ENCODE results near the gene FIG4. TPM values are rescaled to one million over a fixed set of nuclear protein-coding genes. Genes with fewer than 3 reads are reported as not detected.

Gene FIG4
- total RNA-seq, 1 donor from 2014 or later = 15.6 TPM

- H3K36me3 ChIP-seq (ENCODE audit: control insufficient read depth, insufficient read depth, low read length) = no peaks in the 10 kb centered on the region
- TF ChIP-seq, protein P1, sequence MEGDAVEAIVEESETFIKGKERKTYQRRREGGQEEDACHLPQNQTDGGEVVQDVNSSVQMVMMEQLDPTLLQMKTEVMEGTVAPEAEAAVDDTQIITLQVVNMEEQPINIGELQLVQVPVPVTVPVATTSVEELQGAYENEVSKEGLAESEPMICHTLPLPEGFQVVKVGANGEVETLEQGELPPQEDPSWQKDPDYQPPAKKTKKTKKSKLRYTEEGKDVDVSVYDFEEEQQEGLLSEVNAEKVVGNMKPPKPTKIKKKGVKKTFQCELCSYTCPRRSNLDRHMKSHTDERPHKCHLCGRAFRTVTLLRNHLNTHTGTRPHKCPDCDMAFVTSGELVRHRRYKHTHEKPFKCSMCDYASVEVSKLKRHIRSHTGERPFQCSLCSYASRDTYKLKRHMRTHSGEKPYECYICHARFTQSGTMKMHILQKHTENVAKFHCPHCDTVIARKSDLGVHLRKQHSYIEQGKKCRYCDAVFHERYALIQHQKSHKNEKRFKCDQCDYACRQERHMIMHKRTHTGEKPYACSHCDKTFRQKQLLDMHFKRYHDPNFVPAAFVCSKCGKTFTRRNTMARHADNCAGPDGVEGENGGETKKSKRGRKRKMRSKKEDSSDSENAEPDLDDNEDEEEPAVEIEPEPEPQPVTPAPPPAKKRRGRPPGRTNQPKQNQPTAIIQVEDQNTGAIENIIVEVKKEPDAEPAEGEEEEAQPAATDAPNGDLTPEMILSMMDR (IDR thresholded peaks at IDR 0.05; ENCODE audit: insufficient read depth, low read length, poor library complexity, severe bottlenecking) = no peak
- H3K27me3 ChIP-seq (ENCODE audit: control insufficient read depth, insufficient read depth, low read length) = no peaks in the 10 kb centered on the region
- no peak overlapping the region for H3K4me3 ChIP-seq (ENCODE audit: low read depth, low read length)
- DNase-seq (ENCODE audit: low read depth) = no peak
Observed at GRCh38 chr6:109807881-109808280, 116.8 kb downstream of the FIG4 start.

DNA sequence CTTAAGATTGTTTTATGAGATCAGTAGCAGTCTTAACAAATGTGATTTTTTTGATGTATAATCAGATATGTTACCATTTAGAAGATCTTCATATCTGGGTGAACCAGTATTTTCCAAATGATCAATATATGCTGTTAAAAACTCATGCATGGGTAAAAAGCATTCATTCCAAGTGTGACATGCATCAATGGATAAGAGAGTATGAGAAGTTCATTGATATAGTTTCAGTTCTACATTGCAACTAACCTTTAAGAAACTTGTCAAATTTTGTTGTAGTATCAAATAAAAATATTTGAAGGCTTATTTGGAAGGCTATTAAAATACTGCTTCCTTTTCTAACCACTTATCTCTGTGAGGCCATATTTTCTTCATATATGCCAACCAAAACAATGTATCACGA lies 117.7 kb downstream of the FIG4 start:
- Histone ChIP-seq H3K4me3 (ENCODE audit: low read depth, low read length) (no peak overlapping the region), H3K27me3 (ENCODE audit: control insufficient read depth, insufficient read depth, low read length) (no peaks in the 10 kb centered on the region), H3K36me3 (ENCODE audit: control insufficient read depth, insufficient read depth, low read length) (no peaks in the 10 kb centered on the region)
- TF ChIP-seq, protein P1 (IDR thresholded peaks at IDR 0.05; ENCODE audit: insufficient read depth, low read length, poor library complexity, severe bottlenecking) = no peak
- DNase-seq (ENCODE audit: low read depth) = no peak

DNA sequence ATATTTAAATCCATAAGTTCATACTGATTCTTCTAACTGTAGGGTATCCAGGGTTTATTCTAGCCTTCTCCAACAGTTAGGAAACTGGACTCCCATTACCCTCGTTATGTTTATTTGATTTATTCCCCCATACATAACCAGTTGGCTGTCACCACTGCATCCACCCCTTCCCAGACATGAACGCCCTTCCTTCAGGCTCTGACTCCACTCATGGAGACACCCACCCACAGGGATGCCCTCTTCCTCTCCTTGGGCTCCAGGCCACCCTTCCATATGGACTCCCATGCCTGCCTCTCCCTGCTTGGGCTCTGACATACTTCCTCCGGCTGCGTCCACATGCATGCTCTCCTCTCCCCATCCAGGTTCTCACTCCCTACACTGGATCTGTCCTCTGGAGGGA lies 124.0 kb downstream of the FIG4 start:
- no peak for DNase-seq (ENCODE audit: low read depth)
- Histone ChIP-seq H3K27me3 (ENCODE audit: control insufficient read depth, insufficient read depth, low read length) (no peaks in the 10 kb centered on the region), H3K36me3 (ENCODE audit: control insufficient read depth, insufficient read depth, low read length) (no peaks in the 10 kb centered on the region), H3K4me3 (ENCODE audit: low read depth, low read length) (no peak overlapping the region)
- TF ChIP-seq, protein P1 (IDR thresholded peaks at IDR 0.05; ENCODE audit: insufficient read depth, low read length, poor library complexity, severe bottlenecking) = no peak

GRCh38 chr6:109816452-109817374 lies 125.6 kb downstream of the FIG4 start:
- TF ChIP-seq, protein P1 (IDR thresholded peaks at IDR 0.05; ENCODE audit: insufficient read depth, low read length, poor library complexity, severe bottlenecking) = no peak
- H3K27me3 ChIP-seq (ENCODE audit: control insufficient read depth, insufficient read depth, low read length) = no peaks in the 10 kb centered on the region
- no peak overlapping the region for H3K4me3 ChIP-seq (ENCODE audit: low read depth, low read length)
- DNase-seq (ENCODE audit: low read depth) = no peak
- H3K36me3 ChIP-seq (ENCODE audit: control insufficient read depth, insufficient read depth, low read length) = no peaks in the 10 kb centered on the region

GRCh38 chr6:109820706-109821350 lies 129.7 kb downstream of the FIG4 start:
- Histone ChIP-seq H3K4me3 (ENCODE audit: low read depth, low read length) (no peak overlapping the region), H3K27me3 (ENCODE audit: control insufficient read depth, insufficient read depth, low read length) (no peaks in the 10 kb centered on the region), H3K36me3 (ENCODE audit: control insufficient read depth, insufficient read depth, low read length) (no peaks in the 10 kb centered on the region)
- TF ChIP-seq, protein P1 (IDR thresholded peaks at IDR 0.05; ENCODE audit: insufficient read depth, low read length, poor library complexity, severe bottlenecking) = no peak
- DNase-seq (ENCODE audit: low read depth) = no peak

Measured in kidney epithelial cell (primary cell).